ENCODE measurements around the gene ABLIM1. TPM values are rescaled to one million over a fixed set of nuclear protein-coding genes. Genes with fewer than 3 reads are reported as not detected.

The ABLIM1 gene
- total and polyA plus RNA-seq, 2 of the 4 experiments (the other 2 are of a cell fraction), result 7.7 to 9.9 TPM

DNA sequence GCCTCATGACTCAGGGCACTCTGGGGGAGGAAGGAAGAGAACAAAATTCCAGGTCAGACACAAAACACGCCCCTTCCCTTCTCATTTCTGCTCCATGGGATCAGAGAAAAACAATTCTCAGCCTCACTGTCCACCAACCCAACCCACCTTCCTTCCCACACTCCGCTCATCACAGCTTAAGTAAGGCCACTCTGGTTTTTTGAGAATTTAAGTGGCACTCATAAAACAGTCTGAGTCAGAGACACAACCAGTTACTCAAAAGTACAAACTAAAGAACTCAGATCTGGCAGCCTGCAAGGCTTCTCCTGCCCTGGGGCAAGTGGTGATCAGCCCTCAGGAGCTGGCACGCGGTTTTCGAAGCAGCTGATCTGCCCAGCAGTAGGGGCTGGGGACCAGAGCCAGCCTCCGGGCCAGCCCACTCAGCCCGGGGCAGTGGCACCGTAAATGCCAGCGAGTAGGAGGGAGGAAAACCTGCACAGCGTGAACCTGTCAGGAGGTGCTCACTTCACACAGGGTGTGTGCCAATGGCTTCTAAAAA, 39.1 kb upstream of the ABLIM1 start:
- no peaks in the 10 kb centered on the region for H4K20me1 ChIP-seq (ENCODE audit: insufficient read depth, low read length)
- dilution Hi-C loops (cut with HindIII; ENCODE audit: low sequenced_read_pairs, unreplicated experiment), result no loop called here
- H3K56ac ChIP-seq (ENCODE audit: extremely low read depth, insufficient read depth, low read length), result no peak overlapping the region
- CTCF ChIA-PET, result no interaction called here
- H3K4me3 ChIP-seq (ENCODE audit: insufficient read depth, low read depth, low read length), result no peak overlapping the region
- H3K9ac ChIP-seq (ENCODE audit: low read depth, low read length), result no peak overlapping the region
- peak overlapping the region; percentile 61 for H2AFZ ChIP-seq (replicated peaks; ENCODE audit: low read length, poor library complexity)
- peak overlapping the region; percentile 66 for H3K14ac ChIP-seq (replicated peaks; ENCODE audit: low read depth, low read length)
- H3K9me1 ChIP-seq (ENCODE audit: insufficient read depth, low read length), result no peaks in the 10 kb centered on the region; the same call in 1 of the 2 replicates
- H2AK5ac ChIP-seq (ENCODE audit: low read depth, low read length), result 0 out of 2 replicates have a peak overlapping the region, but pooled peaks have one; percentile 10
- peaks cover 2% of the 10 kb centered on the region; the same call in 1 of the 2 replicates for H3K4me1 ChIP-seq (ENCODE audit: control insufficient read depth, insufficient read depth, low read length)
- H3K27ac ChIP-seq (ENCODE audit: insufficient read depth, low read length), result no peak overlapping the region
- peak; percentile 37 for DNase-seq
- no peak overlapping the region for H2BK5ac ChIP-seq (ENCODE audit: low read depth, low read length, poor library complexity, severe bottlenecking)
- H3K79me1 ChIP-seq (ENCODE audit: low read depth in 1 of 2, low read length in 2 of 2), result no peaks in the 10 kb centered on the region
- no peak overlapping the region for H2BK15ac ChIP-seq (ENCODE audit: low read depth, low read length)
- H3K4me2 ChIP-seq (ENCODE audit: low read depth, low read length), result peak overlapping the region; percentile 16; the same call in 1 of the 2 replicates
- no peak overlapping the region for H4K91ac ChIP-seq (ENCODE audit: insufficient read depth, low read depth, low read length)
- intact Hi-C loops (cut with micrococcal nuclease), result no loop called here
- no peaks in the 10 kb centered on the region for H3K27me3 ChIP-seq (ENCODE audit: control insufficient read depth, insufficient read depth, low read length)
- peak overlapping the region; percentile 16; the same call in 1 of the 2 replicates for H2BK20ac ChIP-seq (ENCODE audit: low read depth, low read length)
- H2BK120ac ChIP-seq (ENCODE audit: low read depth, low read length), result 0 out of 2 replicates have a peak overlapping the region, but pooled peaks have one; percentile 22
- H3K23ac ChIP-seq (ENCODE audit: low read depth, low read length), result no peak overlapping the region; the same call in 1 of the 2 replicates
- BruUV-seq (replicated peaks), result no TSS peak
- peak overlapping the region; percentile 48; the same call in 1 of the 2 replicates for H3K18ac ChIP-seq (ENCODE audit: low read depth, low read length)
- no peak overlapping the region for H3K4ac ChIP-seq (ENCODE audit: low read depth, low read length)
- in situ Hi-C loops (cut with MboI; ENCODE audit: low sequenced_read_pairs), result loop anchor here (5.0 kb wide), 1 partner anchor 145 kb away; no protein-coding TSS in a partner anchor
- no peaks in the 10 kb centered on the region for H3K9me3 ChIP-seq (ENCODE audit: control insufficient read depth, insufficient read depth, low read length)
- H4K8ac ChIP-seq (ENCODE audit: low read depth in 2 of 2, low read length in 2 of 2), result 0 out of 4 replicates have a peak overlapping the region, but pooled peaks of 1 of the 2 experiments have one; percentile 21
- POLR2A ChIA-PET (ENCODE audit: unreplicated experiment), result no interaction called here
- 100% methylated on average over 5 of the region's 10 CpGs; no CpG with 5 or more reads in 1 of the 2 experiments for WGBS, 2 experiments (ENCODE audit: extremely low coverage in 2 of 2, insufficient read length in 1 of 2)
- ATAC-seq (ENCODE audit: low read depth), result peak; percentile 24; the same call in 1 of the 2 replicates
- H3K36me3 ChIP-seq (ENCODE audit: control insufficient read depth, insufficient read depth, low read length), result no peaks in the 10 kb centered on the region
- peak overlapping the region; percentile 32 for H2AK9ac ChIP-seq (replicated peaks; ENCODE audit: low read depth, low read length, poor library complexity)
- no peak overlapping the region for H4K5ac ChIP-seq (ENCODE audit: low read depth, low read length)
- TF ChIP-seq RFX5 (IDR thresholded peaks at IDR 0.05; ENCODE audit: low read depth, low read length), result no peak
- TF ChIP-seq, protein P1, sequence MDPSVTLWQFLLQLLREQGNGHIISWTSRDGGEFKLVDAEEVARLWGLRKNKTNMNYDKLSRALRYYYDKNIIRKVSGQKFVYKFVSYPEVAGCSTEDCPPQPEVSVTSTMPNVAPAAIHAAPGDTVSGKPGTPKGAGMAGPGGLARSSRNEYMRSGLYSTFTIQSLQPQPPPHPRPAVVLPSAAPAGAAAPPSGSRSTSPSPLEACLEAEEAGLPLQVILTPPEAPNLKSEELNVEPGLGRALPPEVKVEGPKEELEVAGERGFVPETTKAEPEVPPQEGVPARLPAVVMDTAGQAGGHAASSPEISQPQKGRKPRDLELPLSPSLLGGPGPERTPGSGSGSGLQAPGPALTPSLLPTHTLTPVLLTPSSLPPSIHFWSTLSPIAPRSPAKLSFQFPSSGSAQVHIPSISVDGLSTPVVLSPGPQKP (IDR thresholded peaks at IDR 0.05; ENCODE audit: borderline replicate concordance, low read depth, low read length), result no peak
- TF ChIP-seq, protein P2, sequence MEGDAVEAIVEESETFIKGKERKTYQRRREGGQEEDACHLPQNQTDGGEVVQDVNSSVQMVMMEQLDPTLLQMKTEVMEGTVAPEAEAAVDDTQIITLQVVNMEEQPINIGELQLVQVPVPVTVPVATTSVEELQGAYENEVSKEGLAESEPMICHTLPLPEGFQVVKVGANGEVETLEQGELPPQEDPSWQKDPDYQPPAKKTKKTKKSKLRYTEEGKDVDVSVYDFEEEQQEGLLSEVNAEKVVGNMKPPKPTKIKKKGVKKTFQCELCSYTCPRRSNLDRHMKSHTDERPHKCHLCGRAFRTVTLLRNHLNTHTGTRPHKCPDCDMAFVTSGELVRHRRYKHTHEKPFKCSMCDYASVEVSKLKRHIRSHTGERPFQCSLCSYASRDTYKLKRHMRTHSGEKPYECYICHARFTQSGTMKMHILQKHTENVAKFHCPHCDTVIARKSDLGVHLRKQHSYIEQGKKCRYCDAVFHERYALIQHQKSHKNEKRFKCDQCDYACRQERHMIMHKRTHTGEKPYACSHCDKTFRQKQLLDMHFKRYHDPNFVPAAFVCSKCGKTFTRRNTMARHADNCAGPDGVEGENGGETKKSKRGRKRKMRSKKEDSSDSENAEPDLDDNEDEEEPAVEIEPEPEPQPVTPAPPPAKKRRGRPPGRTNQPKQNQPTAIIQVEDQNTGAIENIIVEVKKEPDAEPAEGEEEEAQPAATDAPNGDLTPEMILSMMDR (conservative IDR thresholded peaks at IDR 0.05; ENCODE audit: low read depth, low read length), result no peak
- no peak for TF ChIP-seq CHD1 (IDR thresholded peaks at IDR 0.05; ENCODE audit: low read depth, low read length)
- TF ChIP-seq MAZ (IDR thresholded peaks at IDR 0.05; ENCODE audit: borderline replicate concordance, low read depth, low read length), result no peak
- no peak for TF ChIP-seq POLR2A (IDR thresholded peaks at IDR 0.05; ENCODE audit: low read depth, low read length)
- TF ChIP-seq RAD21 (IDR thresholded peaks at IDR 0.05; ENCODE audit: low read length), result no peak
- no peak for TF ChIP-seq MXI1 (IDR thresholded peaks at IDR 0.05; ENCODE audit: borderline replicate concordance, low read depth, low read length)
- TF ChIP-seq NFE2L2 (IDR thresholded peaks at IDR 0.05; ENCODE audit: low read depth, low read length), result no peak
- no peak for TF ChIP-seq SMC3 (IDR thresholded peaks at IDR 0.05; ENCODE audit: low read depth, low read length)
- TF ChIP-seq, protein P3, sequence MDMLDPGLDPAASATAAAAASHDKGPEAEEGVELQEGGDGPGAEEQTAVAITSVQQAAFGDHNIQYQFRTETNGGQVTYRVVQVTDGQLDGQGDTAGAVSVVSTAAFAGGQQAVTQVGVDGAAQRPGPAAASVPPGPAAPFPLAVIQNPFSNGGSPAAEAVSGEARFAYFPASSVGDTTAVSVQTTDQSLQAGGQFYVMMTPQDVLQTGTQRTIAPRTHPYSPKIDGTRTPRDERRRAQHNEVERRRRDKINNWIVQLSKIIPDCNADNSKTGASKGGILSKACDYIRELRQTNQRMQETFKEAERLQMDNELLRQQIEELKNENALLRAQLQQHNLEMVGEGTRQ (IDR thresholded peaks at IDR 0.05; ENCODE audit: low read depth, low read length), result no peak
- TF ChIP-seq RCOR1 (IDR thresholded peaks at IDR 0.05; ENCODE audit: insufficient replicate concordance, low read length), result no peak
- TF ChIP-seq BHLHE40 (IDR thresholded peaks at IDR 0.05; ENCODE audit: low read depth, low read length), result no peak
- TF ChIP-seq CEBPB (IDR thresholded peaks at IDR 0.05; ENCODE audit: low read depth, low read length), result no peak
- no peak for TF ChIP-seq FOS (IDR thresholded peaks at IDR 0.05; ENCODE audit: low read depth, low read length)

All from IMR-90 (cell line).